Psoas muscle (tissue), 8 donors: Measurements from ENCODE around the gene SH2D1B. TPM values are rescaled to one million over a fixed set of nuclear protein-coding genes. Genes with fewer than 3 reads are reported as not detected.

Experiments used
- ATAC-seq, 4 donors: fragments of 200-7000 bp; cut with Tn5 transposase; one replicate each; pipeline ENCODE4 v1.9.1; 2020; ENCODE audit warnings: moderate library complexity in 3 of 4, mild to moderate bottlenecking in 2 of 4
- DNase-seq, 2 donors: peaks; one replicate each; pipeline ENCODE4 v3.0.0-alpha.2; 2020
- H3K27ac ChIP-seq: fragments of 200-600 bp; one replicate; pipeline ENCODE4 v1.8.0; 2022
- H3K27me3 ChIP-seq, 3 donors: fragments of 200-600 bp in 1 of 3; one replicate each; pipeline versions ENCODE4 v1.6.1 to v1.8.0; 2013 to 2022; ENCODE audit warnings: low read length in 2 of 3, mild to moderate bottlenecking in 2 of 3, moderate library complexity in 1 of 3; ENCODE audit not compliant: insufficient read depth in 3 of 3
- H3K36me3 ChIP-seq, 2 donors: fragments of 200-600 bp in 1 of 2; one replicate each; pipeline versions ENCODE4 v1.6.1 to v1.8.0; 2013 to 2022; ENCODE audit warnings: low read depth in 1 of 2, mild to moderate bottlenecking in 1 of 2, moderate library complexity in 1 of 2; ENCODE audit not compliant: insufficient read depth in 1 of 2
- H3K4me1 ChIP-seq: fragments of 200-600 bp; one replicate; pipeline ENCODE4 v1.8.0; 2022
- H3K4me3 ChIP-seq: fragments of 200-600 bp; one replicate; pipeline ENCODE4 v1.8.0; 2022; ENCODE audit warnings: mild to moderate bottlenecking
- H3K9me3 ChIP-seq: fragments of 200-600 bp; one replicate; pipeline ENCODE4 v1.8.0; 2022
- CTCF ChIP-seq: fragments of 200-600 bp; IDR thresholded peaks from one replicate; pipeline ENCODE4 v1.8.0; 2022; ENCODE audit warnings: antibody characterized with exemption
- WGBS, 3 donors: extraction: QIAGEN DNeasy Blood & Tissue Kit; methylation state at CpG; one replicate each; pipeline versions ENCODE4 v1.1.6 to v1.1.7; 2013; 5-methylcytosine and 5-hydroxymethylcytosine counted together
- intact Hi-C, 2 donors: fragments of 100-400 bp; cut with DNase I; formaldehyde crosslinking; loops; one replicate each; pipeline versions ENCODE4 v1.11.0 to v1.14.2; 2022
- polyA plus RNA-seq, 3 donors: library from polyadenylated mRNA; stranded (reverse); fragments of 200-250 nt; gene quantifications; one replicate each; pipeline ENCODE4 v1.2.3, GENCODE V29; 2013
- total RNA-seq, 4 donors: library from RNA; stranded (reverse); fragmentation: NEBNext Ultra II Directional in 2 of 4; extraction: Animal tissue kit (Norgen Biotek cat#: 25700) in 2 of 4; gene quantifications; one replicate each; pipeline versions ENCODE4 v1.2.1 to v1.2.4, GENCODE V29; 2021 to 2023
- donor health status: healthy with polysubstance abuse.
- donor health status: DM: no; HTN: no; CAD: no; lungs with moderate emphysema.
- donor health status: Bipolar disorder and iron deficiency.
- donor health status: healthy.
- donor health status: DM: yes; HTN: yes; CAD: no.
- donor health status: DM: no; HTN: no; CAD: no.
- donor health status: DM: no; HTN: no; CAD: no.
- donor health status: DM: yes; HTN: yes; CAD: no.

Gene SH2D1B
- total and polyA plus RNA-seq, 7 donors, result 0.12 to 4.0 (median 1.2) TPM

GRCh38 chr1:162385702-162386101, 26.2 kb downstream of the SH2D1B start:
- WGBS, 3 donors, result 79 to 97% (median 81%) methylated on average over 3 of the region's 3 CpGs
- no peak overlapping the region for H3K4me3 ChIP-seq
- no peak for TF ChIP-seq CTCF
- peaks cover 0 to 9% (median 2%) of the 10 kb centered on the region in 3 donors for H3K27me3 ChIP-seq
- H3K4me1 ChIP-seq, result no peaks in the 10 kb centered on the region
- H3K27ac ChIP-seq, result no peak overlapping the region
- no peak for DNase-seq
- no peaks in the 10 kb centered on the region for H3K36me3 ChIP-seq
- no peaks in the 10 kb centered on the region for H3K9me3 ChIP-seq
- intact Hi-C loops, result no loop called here
- ATAC-seq, result no peak

- no peak for TF ChIP-seq CTCF
- WGBS, 3 donors, result 80 to 82% (median 81%) methylated on average over 3 of the region's 3 CpGs
- H3K27me3 ChIP-seq, result peaks cover 0 to 7% (median 2%) of the 10 kb centered on the region in 3 donors
- no peaks in the 10 kb centered on the region for H3K4me1 ChIP-seq
- no peaks in the 10 kb centered on the region for H3K9me3 ChIP-seq
- DNase-seq, result no peak
- no peak overlapping the region for H3K4me3 ChIP-seq
- intact Hi-C loops, result no loop called here
- no peaks in the 10 kb centered on the region for H3K36me3 ChIP-seq
- no peak for ATAC-seq
- H3K27ac ChIP-seq, result no peak overlapping the region
These were observed 26.7 kb downstream of the SH2D1B start for GRCh38 chr1:162385280-162385623.

DNA sequence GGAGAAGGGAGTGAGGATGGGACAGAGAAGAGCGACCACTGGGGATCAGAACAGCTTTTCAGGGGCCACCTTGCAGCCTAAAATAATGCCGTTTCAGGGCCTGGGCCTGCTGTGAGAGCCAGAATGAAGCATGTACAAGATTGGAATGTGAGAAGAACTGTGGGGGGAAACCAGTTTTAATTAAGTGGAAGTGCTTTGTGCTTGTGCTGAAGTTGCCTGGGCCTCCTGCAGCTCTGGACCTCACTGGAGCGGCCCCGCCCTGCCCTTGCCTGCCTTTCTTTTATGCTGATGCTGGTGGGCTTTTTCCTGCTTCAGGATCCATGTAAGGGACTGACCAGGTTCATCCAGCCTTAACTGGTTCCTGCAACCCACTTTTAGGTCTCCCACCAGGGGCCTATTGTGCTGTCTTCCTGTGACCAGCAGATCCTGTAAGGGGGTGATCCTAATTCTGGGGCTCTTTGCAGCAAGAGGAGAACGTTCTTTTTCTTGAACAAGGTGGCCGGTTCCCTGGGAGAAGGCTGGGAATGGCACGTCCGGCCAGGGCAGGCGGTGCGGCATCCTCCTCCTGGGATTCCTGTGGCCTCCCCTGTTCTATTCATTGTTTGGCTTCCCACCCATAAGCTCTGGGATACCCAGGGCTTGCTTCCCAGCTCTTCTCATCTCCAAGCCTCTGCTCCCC, 27.2 kb downstream of the SH2D1B start:
- no peak for ATAC-seq
- 95 to 98% (median 95%) methylated on average over 10 of the region's 10 CpGs for WGBS, 3 donors
- Histone ChIP-seq H3K36me3 (no peaks in the 10 kb centered on the region), H3K4me3 (no peak overlapping the region), H3K9me3 (no peaks in the 10 kb centered on the region), H3K4me1 (no peaks in the 10 kb centered on the region), H3K27ac (no peak overlapping the region), H3K27me3 (peaks cover 0 to 7% (median 0%) of the 10 kb centered on the region in 3 donors)
- DNase-seq, result no peak
- intact Hi-C loops, result no loop called here
- no peak for TF ChIP-seq CTCF

DNA sequence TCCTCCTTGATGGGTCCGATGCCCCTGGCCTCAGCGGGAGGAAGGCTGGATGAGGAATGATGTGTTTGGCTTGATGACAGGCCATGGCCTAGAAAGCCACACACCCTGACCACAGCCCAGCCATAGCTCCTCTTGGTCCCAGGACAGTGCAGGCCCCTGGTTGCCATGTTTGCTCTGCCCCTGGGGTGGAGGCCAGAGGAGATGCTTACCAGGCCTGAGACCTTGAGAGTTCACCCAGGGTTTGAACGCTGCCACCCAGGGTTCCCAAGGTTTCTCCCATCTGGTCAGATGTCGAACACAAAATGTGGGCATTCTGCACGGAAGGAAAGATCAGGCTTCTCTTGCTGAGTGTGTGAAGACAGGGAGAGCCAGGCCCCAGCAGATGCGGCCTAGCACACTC, 27.8 kb downstream of the SH2D1B start:
- no peak for DNase-seq
- H3K4me3 ChIP-seq, result no peak overlapping the region
- peaks cover 0 to 7% (median 0%) of the 10 kb centered on the region in 3 donors for H3K27me3 ChIP-seq
- intact Hi-C loops, result no loop called here
- H3K9me3 ChIP-seq, result no peaks in the 10 kb centered on the region
- TF ChIP-seq CTCF, result no peak
- no peaks in the 10 kb centered on the region for H3K4me1 ChIP-seq
- no peaks in the 10 kb centered on the region for H3K36me3 ChIP-seq
- no peak for ATAC-seq
- no peak overlapping the region for H3K27ac ChIP-seq
- WGBS, 3 donors, result 91 to 95% (median 94%) methylated on average over 6 of the region's 6 CpGs

DNA sequence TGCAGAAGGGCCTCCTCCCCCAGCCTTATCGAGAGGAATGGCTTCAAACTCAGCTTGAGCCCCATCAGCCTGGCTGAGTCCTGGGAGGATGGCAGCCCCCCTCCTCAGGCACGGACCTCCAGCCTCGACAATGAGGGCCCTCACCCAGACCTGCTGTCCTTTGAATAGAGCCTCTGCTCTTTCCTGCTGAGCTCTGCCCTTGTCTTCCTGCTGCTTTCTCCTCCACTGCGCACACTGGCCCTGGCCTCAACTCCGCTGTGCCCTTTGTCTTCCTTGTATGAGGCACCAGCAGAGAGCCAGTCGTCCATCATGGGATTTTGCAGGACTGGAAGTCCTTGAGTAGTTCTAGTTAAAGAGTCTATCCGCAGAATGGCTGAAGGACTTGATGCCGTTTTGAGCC, 28.4 kb downstream of the SH2D1B start:
- Histone ChIP-seq H3K36me3 (no peaks in the 10 kb centered on the region), H3K27ac (no peak overlapping the region), H3K27me3 (peaks cover 0 to 7% (median 0%) of the 10 kb centered on the region in 3 donors), H3K9me3 (no peaks in the 10 kb centered on the region), H3K4me3 (no peak overlapping the region), H3K4me1 (no peaks in the 10 kb centered on the region)
- ATAC-seq (no peak), DNase-seq (no peak)
- intact Hi-C loops, result no loop called here
- 89 to 93% (median 92%) methylated on average over 8 of the region's 8 CpGs for WGBS, 3 donors
- no peak for TF ChIP-seq CTCF
